PC-3 (cell line): ENCODE results near the gene PGP. TPM values are rescaled to one million over a fixed set of nuclear protein-coding genes. Genes with fewer than 3 reads are reported as not detected.

Experiments used
- ATAC-seq: fragments of 200-7000 bp; cut with Tn5 transposase; 2 replicates; pipeline ENCODE4 v1.9.1; 2020; ENCODE audit warnings: mild to moderate bottlenecking, moderate library complexity
- BruUV-seq: library from RNA; stranded (reverse); fragments of 400-500 nt; replicated peaks from 2 replicates; lab custom pipeline; 2021; lab: Mats Ljungman, UMichigan
- CTCF ChIA-PET: fragments of 300-600 bp; sonication (Branson Sonifier 250); formaldehyde crosslinking; loops from one replicate; lab custom pipeline; 2022; ENCODE audit warnings: antibody characterized with exemption; lab: Charles Lee
- POLR2A ChIA-PET: fragments of 300-600 bp; sonication (Branson Sonifier 250); formaldehyde crosslinking; loops from one replicate; lab custom pipeline; 2022; ENCODE audit warnings: antibody characterized with exemption; ENCODE audit not compliant: unreplicated experiment; lab: Charles Lee
- DNase-seq: peaks from one replicate; pipeline ENCODE4 v3.0.0-alpha.2; 2015
- H2AFZ ChIP-seq: fragments of 300-600 bp; sonication (generic); 2 replicates; pipeline ENCODE4 v1.6.0; 2016; ENCODE audit warnings: antibody characterized with exemption, low read length
- H3F3A ChIP-seq: fragments of 300-600 bp; sonication (generic); one replicate; pipeline ENCODE4 v1.6.0; 2017; ENCODE audit warnings: antibody characterized with exemption, low read length, control low read depth, mild to moderate bottlenecking; ENCODE audit not compliant: unreplicated experiment
- H3K27ac ChIP-seq: fragments of 300-600 bp; sonication (generic); 2 replicates; pipeline ENCODE4 v1.5.1; 2016; ENCODE audit warnings: mild to moderate bottlenecking, low read length
- H3K27me3 ChIP-seq: fragments of 300-600 bp; sonication (generic); 2 replicates; pipeline ENCODE4 v1.6.1; 2016; ENCODE audit warnings: low read length, mixed read lengths
- H3K36me3 ChIP-seq: fragments of 300-600 bp; sonication (generic); 2 replicates; pipeline ENCODE4 v1.6.1; 2016; ENCODE audit warnings: low read depth, mixed run types, low read length, mixed read lengths
- H3K4me1 ChIP-seq: fragments of 300-600 bp; sonication (generic); 2 replicates; pipeline ENCODE4 v1.5.1; 2016; ENCODE audit warnings: low read length; ENCODE audit not compliant: insufficient read depth
- H3K4me2 ChIP-seq: fragments of 300-600 bp; sonication (generic); 2 replicates; pipeline ENCODE4 v1.6.0; 2016; ENCODE audit warnings: low read length
- H3K4me3 ChIP-seq: fragments of 300-600 bp; sonication (generic); 2 replicates; pipeline ENCODE4 v1.5.1; 2016; ENCODE audit warnings: mild to moderate bottlenecking, low read length, mixed read lengths
- H3K79me2 ChIP-seq: fragments of 300-600 bp; sonication (generic); 2 replicates; pipeline ENCODE4 v1.6.1; 2017; ENCODE audit warnings: low read length, mixed read lengths
- H3K9ac ChIP-seq: fragments of 300-600 bp; sonication (generic); 2 replicates; pipeline ENCODE4 v1.6.0; 2016; ENCODE audit warnings: mild to moderate bottlenecking, low read length
- H3K9me2 ChIP-seq: fragments of 300-600 bp; sonication (generic); replicated peaks from 2 replicates; pipeline ENCODE4 v1.6.1; 2016; ENCODE audit warnings: mixed run types, low read length, mixed read lengths
- H3K9me3 ChIP-seq: fragments of 300-600 bp; sonication (generic); 2 replicates; pipeline ENCODE4 v1.6.1; 2016; ENCODE audit warnings: low read length, mixed read lengths
- H4K20me1 ChIP-seq: fragments of 300-600 bp; sonication (generic); 2 replicates; pipeline ENCODE4 v1.6.1; 2016; ENCODE audit warnings: low read length, mixed read lengths
- EZH2 ChIP-seq: fragments of 300-600 bp; sonication (generic); IDR thresholded peaks from one replicate; pipeline ENCODE4 v1.6.1; 2017; ENCODE audit warnings: antibody characterized with exemption, mild to moderate bottlenecking, low read length; ENCODE audit not compliant: unreplicated experiment
- EZH2phosphoT487 ChIP-seq: fragments of 300-600 bp; sonication (generic); IDR thresholded peaks from 2 replicates; pipeline ENCODE4 v1.6.1; 2018; ENCODE audit warnings: mild to moderate bottlenecking, antibody characterized with exemption, low read length, borderline replicate concordance
- intact Hi-C: fragments of 100-400 bp; cut with micrococcal nuclease; formaldehyde crosslinking; loops from 2 replicates; pipeline ENCODE4 v1.9.0; 2023
- total RNA-seq: library from RNA; depleted of rRNA; stranded (reverse); fragments of >200 nt; gene quantifications from 2 replicates; pipeline ENCODE4 v1.2.3, GENCODE V29; 2014
- TF ChIP-seq, protein P1 (sequence below): fragments of 300-600 bp; sonication (generic); conservative IDR thresholded peaks from 2 replicates; pipeline ENCODE4 v1.5.1; 2017; ENCODE audit warnings: antibody characterized with exemption, low read depth, mild to moderate bottlenecking, low read length

The PGP gene
- total RNA-seq, 1 experiment from 2014 or later: 46.0 TPM

DNA sequence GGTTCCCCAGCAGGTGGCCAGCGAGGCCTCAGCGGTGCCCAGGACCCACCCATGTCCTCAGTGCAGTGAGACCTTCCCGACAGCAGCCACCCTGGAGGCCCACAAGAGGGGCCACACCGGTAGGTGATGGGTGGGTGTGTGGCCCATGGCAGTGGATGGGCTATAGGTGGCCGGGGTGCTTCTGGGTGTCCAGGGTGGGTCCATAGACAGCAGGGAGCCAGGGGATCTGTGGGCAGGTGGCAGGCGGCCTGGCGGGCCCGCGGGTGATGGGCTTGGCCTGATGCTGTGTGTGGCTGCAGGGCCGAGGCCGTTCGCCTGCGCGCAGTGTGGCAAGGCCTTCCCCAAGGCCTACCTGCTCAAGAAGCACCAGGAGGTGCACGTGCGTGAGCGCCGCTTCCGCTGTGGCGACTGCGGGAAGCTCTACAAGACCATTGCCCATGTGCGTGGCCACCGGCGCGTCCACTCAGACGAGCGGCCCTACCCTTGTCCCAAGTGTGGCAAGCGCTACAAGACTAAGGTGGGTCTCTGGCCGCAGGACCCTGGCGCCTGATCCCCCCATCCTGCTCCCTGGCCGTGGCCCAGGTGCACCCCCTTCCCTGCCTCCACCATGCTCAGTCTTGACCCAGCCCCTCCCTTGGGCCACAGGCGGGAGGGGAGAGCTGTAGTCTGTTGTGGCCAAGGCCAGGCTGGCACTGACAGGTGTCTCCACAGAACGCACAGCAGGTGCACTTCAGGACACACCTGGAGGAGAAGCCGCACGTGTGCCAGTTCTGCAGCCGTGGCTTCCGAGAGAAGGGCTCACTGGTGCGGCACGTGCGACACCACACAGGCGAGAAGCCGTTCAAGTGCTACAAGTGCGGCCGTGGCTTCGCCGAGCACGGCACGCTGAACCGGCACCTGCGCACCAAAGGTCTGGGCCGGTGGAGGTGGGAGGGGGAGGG, 19.5 kb upstream of the PGP start:
- no peaks in the 10 kb centered on the region for H3K9me3 ChIP-seq
- no peak overlapping the region for H3K4me3 ChIP-seq
- BruUV-seq: no TSS peak
- H4K20me1 ChIP-seq: no peaks in the 10 kb centered on the region
- H3K4me1 ChIP-seq: no peaks in the 10 kb centered on the region
- no peaks in the 10 kb centered on the region for H3K79me2 ChIP-seq
- H3K4me2 ChIP-seq: no peak overlapping the region
- TF ChIP-seq EZH2 (no peak), EZH2phosphoT487 (no peak)
- TF ChIP-seq, protein P1, sequence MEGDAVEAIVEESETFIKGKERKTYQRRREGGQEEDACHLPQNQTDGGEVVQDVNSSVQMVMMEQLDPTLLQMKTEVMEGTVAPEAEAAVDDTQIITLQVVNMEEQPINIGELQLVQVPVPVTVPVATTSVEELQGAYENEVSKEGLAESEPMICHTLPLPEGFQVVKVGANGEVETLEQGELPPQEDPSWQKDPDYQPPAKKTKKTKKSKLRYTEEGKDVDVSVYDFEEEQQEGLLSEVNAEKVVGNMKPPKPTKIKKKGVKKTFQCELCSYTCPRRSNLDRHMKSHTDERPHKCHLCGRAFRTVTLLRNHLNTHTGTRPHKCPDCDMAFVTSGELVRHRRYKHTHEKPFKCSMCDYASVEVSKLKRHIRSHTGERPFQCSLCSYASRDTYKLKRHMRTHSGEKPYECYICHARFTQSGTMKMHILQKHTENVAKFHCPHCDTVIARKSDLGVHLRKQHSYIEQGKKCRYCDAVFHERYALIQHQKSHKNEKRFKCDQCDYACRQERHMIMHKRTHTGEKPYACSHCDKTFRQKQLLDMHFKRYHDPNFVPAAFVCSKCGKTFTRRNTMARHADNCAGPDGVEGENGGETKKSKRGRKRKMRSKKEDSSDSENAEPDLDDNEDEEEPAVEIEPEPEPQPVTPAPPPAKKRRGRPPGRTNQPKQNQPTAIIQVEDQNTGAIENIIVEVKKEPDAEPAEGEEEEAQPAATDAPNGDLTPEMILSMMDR: 0 out of 2 replicates have a peak, but pooled peaks have one; percentile 13
- H3K9ac ChIP-seq: no peak overlapping the region
- no peak overlapping the region for H2AFZ ChIP-seq
- DNase-seq (no peak), ATAC-seq (no peak)
- POLR2A ChIA-PET: no interaction called here
- H3K9me2 ChIP-seq: no peaks in the 10 kb centered on the region
- H3K27me3 ChIP-seq: no peaks in the 10 kb centered on the region
- intact Hi-C loops: no loop called here
- no peaks in the 10 kb centered on the region for H3K36me3 ChIP-seq
- CTCF ChIA-PET: no interaction called here
- H3K27ac ChIP-seq: no peak overlapping the region
- no peaks in the 10 kb centered on the region for H3F3A ChIP-seq

GRCh38 chr16:2233046-2233775, 18.6 kb upstream of the PGP start:
- DNase-seq (no peak), ATAC-seq (no peak)
- no peaks in the 10 kb centered on the region for H3F3A ChIP-seq
- no peak overlapping the region for H3K27ac ChIP-seq
- no peaks in the 10 kb centered on the region for H3K27me3 ChIP-seq
- H3K36me3 ChIP-seq: no peaks in the 10 kb centered on the region; the same call in 1 of the 2 replicates
- H4K20me1 ChIP-seq: no peaks in the 10 kb centered on the region
- no peaks in the 10 kb centered on the region for H3K9me3 ChIP-seq
- no peak overlapping the region for H3K4me3 ChIP-seq
- ChIA-PET CTCF (no interaction called here), POLR2A (no interaction called here)
- BruUV-seq: no TSS peak
- TF ChIP-seq, protein P1: no peak
- no peak for TF ChIP-seq EZH2
- TF ChIP-seq EZH2phosphoT487: no peak
- peaks cover 8% of the 10 kb centered on the region for H3K79me2 ChIP-seq
- H2AFZ ChIP-seq: no peak overlapping the region
- intact Hi-C loops: no loop called here
- no peaks in the 10 kb centered on the region for H3K4me1 ChIP-seq
- H3K9me2 ChIP-seq: no peaks in the 10 kb centered on the region
- no peak overlapping the region for H3K9ac ChIP-seq
- no peak overlapping the region for H3K4me2 ChIP-seq
